HG02588 (cell line): ENCODE results near the gene GSX2.
"Not testable (repeated sequence)": the region's sequence is repeated elsewhere in the genome, so short reads cannot be mapped to it uniquely, and the experiment has no call there.

Experiments
- ATAC-seq: cut with Tn5 transposase; IDR thresholded peaks from one replicate; pipeline ENCODE4 v1.9.1; 2021; ENCODE audit warnings: mild to moderate bottlenecking, moderate library complexity; ENCODE audit not compliant: unreplicated experiment

The GSX2 gene

GRCh38 chr4:54099748-54100574 is at the start of gene GSX2:
GSX2 (plus strand) TSS chr4:54100163; CDS start chr4:54100345, 182 bp downstream.
- no peak for ATAC-seq

- no peak for ATAC-seq
Observed at GRCh38 chr4:54050214-54050904, 49.6 kb upstream of the GSX2 start.

GRCh38 chr4:54053322-54053721 is 46.6 kb upstream of the GSX2 start:
- not testable (repeated sequence) for ATAC-seq

- no peak for ATAC-seq
Observed at GRCh38 chr4:54054501-54054900, 45.5 kb upstream of the GSX2 start.

- no peak for ATAC-seq
Observed at GRCh38 chr4:54055494-54055893, 44.5 kb upstream of the GSX2 start.

GRCh38 chr4:54056360-54056759 is 43.6 kb upstream of the GSX2 start:
- no peak for ATAC-seq

- no peak for ATAC-seq
Observed at GRCh38 chr4:54058171-54058570, 41.8 kb upstream of the GSX2 start.

- ATAC-seq = no peak
Observed at GRCh38 chr4:54060116-54060515, 39.8 kb upstream of the GSX2 start.

- ATAC-seq = no peak
Observed at GRCh38 chr4:54061067-54061466, 38.9 kb upstream of the GSX2 start.

GRCh38 chr4:54061873-54062272 is 38.1 kb upstream of the GSX2 start:
- no peak for ATAC-seq

GRCh38 chr4:54062392-54062791 is 37.6 kb upstream of the GSX2 start:
- ATAC-seq = no peak

GRCh38 chr4:54063229-54063628 is 36.7 kb upstream of the GSX2 start:
- ATAC-seq = no peak

GRCh38 chr4:54063737-54064316 is 36.1 kb upstream of the GSX2 start:
- ATAC-seq = peak; percentile 27

- peak; percentile 95 for ATAC-seq
Observed at GRCh38 chr4:54064317-54065111, 35.4 kb upstream of the GSX2 start, which contains the start of gene CHIC2. CHIC2 (minus strand) TSS chr4:54064605; CDS start chr4:54064300, 305 bp downstream.

- ATAC-seq = no peak
Observed at GRCh38 chr4:54065282-54066087, 34.5 kb upstream of the GSX2 start.

GRCh38 chr4:54066088-54066415 is 33.9 kb upstream of the GSX2 start:
- ATAC-seq = no peak

GRCh38 chr4:54066718-54067129 is 33.2 kb upstream of the GSX2 start:
- no peak for ATAC-seq

GRCh38 chr4:54067166-54067565 is 32.8 kb upstream of the GSX2 start:
- no peak for ATAC-seq

GRCh38 chr4:54073271-54073880 is 26.6 kb upstream of the GSX2 start:
- ATAC-seq = no peak

- ATAC-seq = no peak
Observed at GRCh38 chr4:54074381-54074780, 25.6 kb upstream of the GSX2 start.
